ENCODE data around the gene PGAM5.
"Not testable (repeated sequence)": the region's sequence is repeated elsewhere in the genome, so short reads cannot be mapped to it uniquely, and the experiment has no call there.

The PGAM5 gene

GRCh38 chr12:132753670-132754069, 43.0 kb downstream of the PGAM5 start:
- DNase-seq, result not testable (repeated sequence)

- no peak for DNase-seq
Observed at GRCh38 chr12:132754160-132754932, 43.7 kb downstream of the PGAM5 start.

GRCh38 chr12:132758825-132759224, 48.2 kb downstream of the PGAM5 start:
- not testable (repeated sequence) for DNase-seq

GRCh38 chr12:132759359-132759758, 48.7 kb downstream of the PGAM5 start:
- DNase-seq, result no peak

GRCh38 chr12:132761032-132761920, 50.6 kb downstream of the PGAM5 start, which contains the start of gene ANKLE2:
ANKLE2 (minus strand) TSS chr12:132761832; CDS start chr12:132761798, 34 bp downstream.
- DNase-seq, result peak; percentile 6

- DNase-seq, result peak; percentile 78
Observed at GRCh38 chr12:132761921-132762583, 51.4 kb downstream of the PGAM5 start.

GRCh38 chr12:132764231-132764630, 53.6 kb downstream of the PGAM5 start:
- DNase-seq, result no peak

GRCh38 chr12:132765361-132765760, 54.7 kb downstream of the PGAM5 start:
- no peak for DNase-seq

- DNase-seq, result peak; percentile 81
Observed at GRCh38 chr12:132766380-132767085, 55.9 kb downstream of the PGAM5 start.

GRCh38 chr12:132771126-132771838, 60.6 kb downstream of the PGAM5 start:
- no peak for DNase-seq
